C1 segment of cervical spinal cord (tissue), 14 donors: ENCODE measurements around the gene GJD3.
"Not testable (repeated sequence)": the region's sequence is repeated elsewhere in the genome, so short reads cannot be mapped to it uniquely, and the experiment has no call there.

Experiments
- DNase-seq, 14 donors: peaks; one replicate each; lab custom pipeline; 2025; lab: John Stamatoyannopoulos, UW

Gene GJD3

GRCh38 chr17:40369923-40370322 is 5.4 kb upstream of the GJD3 start:
- no peak for DNase-seq

- DNase-seq = not testable (repeated sequence)
Measured at GRCh38 chr17:40367728-40368127, 3.2 kb upstream of the GJD3 start.

- DNase-seq = no peak
Measured at GRCh38 chr17:40366861-40367518, 2.5 kb upstream of the GJD3 start.

GRCh38 chr17:40366076-40366860 is 1.7 kb upstream of the GJD3 start:
- DNase-seq = no peak

GRCh38 chr17:40364906-40365305 is 369 bp upstream of the GJD3 start:
- no peak for DNase-seq

GRCh38 chr17:40363111-40363827 is 1.3 kb downstream of the GJD3 start:
- no peak for DNase-seq

- DNase-seq = no peak
Measured at GRCh38 chr17:40362696-40363110, 1.8 kb downstream of the GJD3 start.

GRCh38 chr17:40361925-40362695 is 2.4 kb downstream of the GJD3 start:
- DNase-seq = no peak

- no peak for DNase-seq
Measured at GRCh38 chr17:40361063-40361924, 3.2 kb downstream of the GJD3 start.

GRCh38 chr17:40360091-40360490 is 4.4 kb downstream of the GJD3 start:
- DNase-seq = no peak

- DNase-seq = peak in 13 of 14 donors; percentile 18 to 84 (median 57)
Measured at GRCh38 chr17:40358323-40359038, 6.1 kb downstream of the GJD3 start.

- no peak for DNase-seq
Measured at GRCh38 chr17:40356990-40357881, 7.3 kb downstream of the GJD3 start.

- DNase-seq = no peak
Measured at GRCh38 chr17:40355804-40356758, 8.5 kb downstream of the GJD3 start.

GRCh38 chr17:40355123-40355803 is 9.3 kb downstream of the GJD3 start:
- DNase-seq = peak in 10 of 14 donors; percentile 20 to 82 (median 36)

- no peak for DNase-seq
Measured at GRCh38 chr17:40354221-40355122, 10.1 kb downstream of the GJD3 start.

GRCh38 chr17:40352779-40353394 is 11.7 kb downstream of the GJD3 start:
- DNase-seq = no peak
